GM12878 (cell line): ENCODE measurements around the gene DAPK2. TPM values are rescaled to one million over a fixed set of nuclear protein-coding genes. Genes with fewer than 3 reads are reported as not detected.
A peak's percentile ranks its signal among the peaks of the same experiment; 100 is the strongest.

Experiments used
- ATAC-seq: fragments of 200-7000 bp; cut with Tn5 transposase; 3 replicates; pipeline ENCODE4 v1.9.1; 2020; ENCODE audit warnings: mild to moderate bottlenecking, moderate library complexity
- BruUV-seq: library from RNA; stranded (reverse); fragments of 400-500 nt; replicated peaks from 2 replicates; lab custom pipeline; 2021; lab: Mats Ljungman, UMichigan
- CTCF ChIA-PET: fragments of 300-600 bp; sonication (Branson Sonifier 250); formaldehyde crosslinking; extraction: SDS; loops from one replicate; lab custom pipeline; 2021; ENCODE audit warnings: inconsistent platforms; lab: Yijun Ruan, JAX
- POLR2A ChIA-PET: fragments of 350-600 bp; formaldehyde crosslinking; extraction: SDS; loops from one replicate; lab custom pipeline; 2021; ENCODE audit warnings: inconsistent platforms; lab: Charles Lee
- RAD21 ChIA-PET: fragments of 300-600 bp; sonication (Branson Sonifier 250); formaldehyde crosslinking; loops from one replicate; lab custom pipeline; 2023; ENCODE audit warnings: antibody characterized with exemption; ENCODE audit not compliant: unreplicated experiment; lab: Charles Lee
- SMC1A ChIA-PET: fragments of 300-600 bp; sonication (Branson Sonifier 250); formaldehyde crosslinking; loops from one replicate; lab custom pipeline; 2023; ENCODE audit not compliant: unreplicated experiment, uncharacterized antibody; lab: Charles Lee
- DNase-seq: peaks from one replicate; pipeline ENCODE4 v3.0.0-alpha.2; 2011; ENCODE audit warnings: low read depth, low spot score
- FAIRE-seq: peaks from 3 replicates; lab custom pipeline; 2011; peaks lifted over from hg19 to GRCh38; lab: Jason Lieb, UNC
- H2AFZ ChIP-seq: 2 replicates; pipeline ENCODE4 v1.6.0; 2011; ENCODE audit warnings: low read depth, low read length, control low read depth; ENCODE audit not compliant: control insufficient read depth
- H3K27ac ChIP-seq: 2 replicates; pipeline ENCODE4 v1.5.1; 2011; ENCODE audit warnings: control low read depth; ENCODE audit not compliant: control insufficient read depth, insufficient read depth
- H3K27me3 ChIP-seq, 2 experiments: replicated peaks in 1 of 2; 2 replicates each; pipeline versions ENCODE4 v1.6.0 to v1.6.1; 2011; ENCODE audit warnings: low read length in 1 of 2; ENCODE audit not compliant: control insufficient read depth in 2 of 2, insufficient read depth in 2 of 2
- H3K36me3 ChIP-seq, 2 experiments: 2 replicates each; pipeline ENCODE4 v1.5.1; 2011; ENCODE audit warnings: low read length in 1 of 2; ENCODE audit not compliant: control insufficient read depth in 2 of 2, insufficient read depth in 2 of 2
- H3K4me1 ChIP-seq: 2 replicates; pipeline ENCODE4 v1.6.1; 2011; ENCODE audit warnings: mild to moderate bottlenecking, low read length, moderate library complexity, mixed read lengths; ENCODE audit not compliant: control insufficient read depth, insufficient read depth
- H3K4me2 ChIP-seq: 2 replicates; pipeline ENCODE4 v1.6.0; 2011; ENCODE audit warnings: control low read depth; ENCODE audit not compliant: control insufficient read depth, insufficient read depth
- H3K4me3 ChIP-seq: fragments of 200-600 bp; sonication (generic); 2 replicates; pipeline ENCODE4 v1.5.1; 2016
- H3K79me2 ChIP-seq: 2 replicates; pipeline ENCODE4 v1.6.0; 2011; ENCODE audit warnings: low read length; ENCODE audit not compliant: control insufficient read depth, insufficient read depth
- H3K9ac ChIP-seq: 2 replicates; pipeline ENCODE4 v1.8.0; 2011; ENCODE audit warnings: low read length, control low read depth, mixed read lengths; ENCODE audit not compliant: control insufficient read depth, insufficient read depth
- H3K9me3 ChIP-seq: replicated peaks from 3 replicates; pipeline ENCODE4 v1.5.1; 2011; ENCODE audit warnings: mild to moderate bottlenecking, low read length; ENCODE audit not compliant: control insufficient read depth, insufficient read depth
- H4K20me1 ChIP-seq: 2 replicates; pipeline ENCODE4 v1.6.0; 2011; ENCODE audit not compliant: control insufficient read depth, insufficient read depth
- ATF7 ChIP-seq: fragments of 450-650 bp; IDR thresholded peaks from 2 replicates; pipeline ENCODE4 v1.6.1; 2016; ENCODE audit warnings: low read depth, mild to moderate bottlenecking
- BCL3 ChIP-seq: IDR thresholded peaks from 2 replicates; pipeline ENCODE4 v1.6.1; 2011; ENCODE audit warnings: borderline replicate concordance, low read depth, mild to moderate bottlenecking, moderate library complexity, low read length; ENCODE audit not compliant: insufficient read depth, poor library complexity, severe bottlenecking
- BHLHE40 ChIP-seq, 2 experiments: fragments of 450-650 bp in 1 of 2; IDR thresholded peaks; 2 replicates each; pipeline ENCODE4 v1.6.1; 2011 to 2017; ENCODE audit warnings: low read depth in 2 of 2, borderline replicate concordance in 1 of 2, improper control_type of control experiment in 1 of 2, low read length in 1 of 2, mild to moderate bottlenecking in 1 of 2
- CBFB ChIP-seq: IDR thresholded peaks from 2 replicates; pipeline ENCODE4 v1.6.1; 2016; ENCODE audit warnings: antibody characterized with exemption, low read depth
- EZH2 ChIP-seq: IDR thresholded peaks from 2 replicates; pipeline ENCODE4 v1.6.1; 2012; ENCODE audit warnings: low read depth, mild to moderate bottlenecking, control low read depth, inconsistent platforms, low read length, borderline replicate concordance; ENCODE audit not compliant: control insufficient read depth
- GATAD2B ChIP-seq: fragments of 450-650 bp; conservative IDR thresholded peaks from 2 replicates; pipeline ENCODE4 v1.6.1; 2017; ENCODE audit warnings: low read depth, mild to moderate bottlenecking, moderate library complexity
- HDAC2 ChIP-seq: fragments of 200-600 bp; sonication (generic); IDR thresholded peaks from 2 replicates; pipeline ENCODE4 v1.6.1; 2017
- IKZF2 ChIP-seq, 2 experiments: fragments of 450-650 bp; IDR thresholded peaks; 2 replicates each; pipeline ENCODE4 v1.6.1; 2017; ENCODE audit warnings: mild to moderate bottlenecking in 2 of 2, moderate library complexity in 2 of 2
- LARP7 ChIP-seq: fragments of 450-650 bp; IDR thresholded peaks from 2 replicates; pipeline ENCODE4 v1.6.1; 2017; ENCODE audit warnings: mild to moderate bottlenecking
- MEF2B ChIP-seq: fragments of 450-650 bp; IDR thresholded peaks from 2 replicates; pipeline ENCODE4 v1.6.1; 2018; ENCODE audit warnings: mild to moderate bottlenecking, moderate library complexity; ENCODE audit not compliant: partially characterized antibody, poor library complexity, severe bottlenecking
- MTA3 ChIP-seq: IDR thresholded peaks from 2 replicates; pipeline ENCODE4 v1.6.1; 2012; ENCODE audit warnings: low read length, inconsistent platforms, borderline replicate concordance
- MYC ChIP-seq: IDR thresholded peaks from 2 replicates; pipeline ENCODE4 v1.6.1; 2011; ENCODE audit warnings: mild to moderate bottlenecking, low read length, moderate library complexity, inconsistent platforms; ENCODE audit not compliant: insufficient read depth, insufficient replicate concordance, insufficient read length, severe bottlenecking
- NFXL1 ChIP-seq: fragments of 450-650 bp; IDR thresholded peaks from 2 replicates; pipeline ENCODE4 v1.6.1; 2017; ENCODE audit warnings: antibody characterized with exemption, mild to moderate bottlenecking, borderline replicate concordance
- NR2F1 ChIP-seq: fragments of 450-650 bp; conservative IDR thresholded peaks from 2 replicates; pipeline ENCODE4 v1.6.1; 2017; ENCODE audit warnings: mild to moderate bottlenecking
- PBX3 ChIP-seq: IDR thresholded peaks from 2 replicates; pipeline ENCODE4 v1.6.1; 2011; ENCODE audit warnings: mild to moderate bottlenecking, low read depth, low read length, moderate library complexity; ENCODE audit not compliant: insufficient replicate concordance
- POLR2A ChIP-seq: IDR thresholded peaks from 2 replicates; pipeline ENCODE4 v1.6.1; 2011; ENCODE audit warnings: low read depth, mild to moderate bottlenecking, low read length
- SRF ChIP-seq, 2 experiments: IDR thresholded peaks; 2 replicates each; pipeline ENCODE4 v1.6.1; 2011; ENCODE audit warnings: low read depth in 2 of 2, low read length in 2 of 2, mild to moderate bottlenecking in 1 of 2, moderate library complexity in 1 of 2
- TAF1 ChIP-seq: IDR thresholded peaks from 2 replicates; pipeline ENCODE4 v1.6.1; 2011; ENCODE audit warnings: mild to moderate bottlenecking, low read depth, low read length, borderline replicate concordance
- ZZZ3 ChIP-seq: IDR thresholded peaks from 2 replicates; pipeline ENCODE4 v1.6.1; 2011; ENCODE audit warnings: low read depth; ENCODE audit not compliant: control insufficient read depth, insufficient read length
- WGBS: methylation state at CpG from one replicate; pipeline ENCODE4 v1.1.6; 2016; ENCODE audit warnings: low lambda C conversion rate; ENCODE audit not compliant: insufficient replicate concordance, insufficient coverage; ENCODE audit errors: missing lambda C conversion rate; 5-methylcytosine and 5-hydroxymethylcytosine counted together
- in situ Hi-C: fragments of 300-500 bp; cut with MboI; formaldehyde crosslinking; loops from 9 replicates; pipeline ENCODE4 v1.14.3; 2018; ENCODE audit warnings: mixed read lengths
- intact Hi-C: fragments of 100-400 bp; cut with micrococcal nuclease; formaldehyde crosslinking; loops from one replicate; pipeline ENCODE4 v1.14.2; 2022; ENCODE audit not compliant: unreplicated experiment
- polyA plus RNA-seq, 11 experiments: library from polyadenylated mRNA; depleted of rRNA in 4 of 11; unstranded in 6 of 11; stranded (reverse) in 5 of 11; fragments of >200 nt; fragmentation: Nextera tagmentation in 4 of 11; fragmentation: Illumina TruSeq in 1 of 11; extraction: Ambion mirVana in 4 of 11; extraction: Trizol in 1 of 11; gene quantifications; 1 replicate in 1 of 11; 2 replicates in 10 of 11; pipeline versions ENCODE4 v1.2.1 to v1.2.3, GENCODE V29; 2011 to 2016; ENCODE audit warnings: inconsistent platforms in 2 of 11, missing spikeins in 2 of 11, low read depth in 1 of 11
- total RNA-seq, 4 experiments: library from RNA; depleted of rRNA in 3 of 4; stranded (reverse); fragments of >200 nt in 3 of 4; fragmentation: Illumina TruSeq in 1 of 4; extraction: Trizol in 1 of 4; gene quantifications; 2 replicates each; pipeline versions ENCODE4 v1.2.1 to v1.2.3, GENCODE V29; 2013 to 2021

The DAPK2 gene
- total and polyA plus RNA-seq, 10 of the 15 experiments (the other 5 are each of a cell fraction or from before 2014, with no cell fraction given), result 0.69 to 8.4 (median 4.1) TPM

GRCh38 chr15:64045774-64046420, 388 bp downstream of the DAPK2 start:
- H3K36me3 ChIP-seq, result no peaks in the 10 kb centered on the region
- FAIRE-seq (no peak), ATAC-seq (peak; percentile 35), DNase-seq (no peak)
- in situ Hi-C loops, result no loop called here
- no peak overlapping the region for H2AFZ ChIP-seq
- peak overlapping the region; percentile 69 for H3K4me3 ChIP-seq
- no peaks in the 10 kb centered on the region for H4K20me1 ChIP-seq
- intact Hi-C loops, result loop anchor here (2.0 to 5.0 kb wide), 5 partner anchors 35 to 294 kb away; no protein-coding TSS in a partner anchor
- POLR2A ChIA-PET, result interaction anchor here (0.5 to 4.2 kb wide), 6 partner anchors 10 to 526 kb away, joined by 3 to 19 read pairs (median 5); no protein-coding TSS in a partner anchor
- no peaks in the 10 kb centered on the region for H3K27me3 ChIP-seq
- peaks cover 33% of the 10 kb centered on the region for H3K79me2 ChIP-seq
- H3K4me1 ChIP-seq, result peaks cover 36% of the 10 kb centered on the region
- peak overlapping the region; percentile 56 for H3K4me2 ChIP-seq
- no peak for TF ChIP-seq MTA3
- TF ChIP-seq MYC, result no peak
- no peak for TF ChIP-seq EZH2
- peak; percentile 51; the same call in 1 of the 2 replicates for TF ChIP-seq NR2F1
- TF ChIP-seq POLR2A, result no peak; the same call in 1 of the 2 replicates
- TF ChIP-seq PBX3, result no peak
- no peak for TF ChIP-seq IKZF2 (IDR thresholded peaks at IDR 0.05)
- no peak for TF ChIP-seq SRF (IDR thresholded peaks at IDR 0.05; ENCODE audit: low read depth in 2 of 2, low read length in 2 of 2)
- TF ChIP-seq TAF1, result no peak
- TF ChIP-seq ATF7, result no peak
- TF ChIP-seq CBFB, result no peak
- TF ChIP-seq ZZZ3, result no peak
- no peak for TF ChIP-seq MEF2B
- TF ChIP-seq NFXL1, result no peak
- no peak for TF ChIP-seq BHLHE40 (IDR thresholded peaks at IDR 0.05; ENCODE audit: borderline replicate concordance in 1 of 2, low read depth in 2 of 2, low read length in 1 of 2)
- TF ChIP-seq HDAC2, result no peak
- no peak for TF ChIP-seq BCL3
- peak; percentile 75; the same call in 1 of the 2 replicates for TF ChIP-seq GATAD2B
- peak; percentile 25; the same call in 1 of the 2 replicates for TF ChIP-seq LARP7
- H3K9me3 ChIP-seq, result no peaks in the 10 kb centered on the region
- CTCF ChIA-PET, result interaction anchor here (0.7 to 6.6 kb wide), 46 partner anchors 9 to 458 kb away, joined by 3 to 65 read pairs (median 6); partner anchors contain the start of genes CIAO2A and HERC1
- SMC1A ChIA-PET, result interaction anchor here (0.6 to 8.9 kb wide), 33 partner anchors 9 to 436 kb away, joined by 3 to 79 read pairs (median 4); no protein-coding TSS in a partner anchor
- 20% methylated on average over 45 of the region's 76 CpGs for WGBS
- RAD21 ChIA-PET, result interaction anchor here (0.6 to 8.3 kb wide), 35 partner anchors 9 to 580 kb away, joined by 3 to 104 read pairs (median 5); no protein-coding TSS in a partner anchor
- H3K27ac ChIP-seq, result peak overlapping the region; percentile 55
- H3K9ac ChIP-seq, result peak overlapping the region; percentile 31
- BruUV-seq, result no TSS peak
